Left renal pelvis (tissue), 4 donors: Measurements from ENCODE around the gene AAK1. TPM values are rescaled to one million over a fixed set of nuclear protein-coding genes. Genes with fewer than 3 reads are reported as not detected.
A peak's percentile ranks its signal among the peaks of the same experiment; 100 is the strongest.

Experiments
- DNase-seq, 4 donors: peaks; one replicate each; pipeline ENCODE4 v3.0.0-alpha.2; 2013; ENCODE audit warnings: low read depth in 4 of 4, low spot score in 3 of 4
- polyA plus RNA-seq, 4 donors: library from polyadenylated mRNA; unstranded; fragments of 120-200 nt; gene quantifications; one replicate each; pipeline ENCODE4 v1.2.1, GENCODE V29; 2013; ENCODE audit not compliant: insufficient read length in 4 of 4

AAK1 gene
- polyA plus RNA-seq, 4 donors: 17.5 to 25.5 (median 23.5) TPM

GRCh38 chr2:69547984-69548715 lies 95.4 kb downstream of the AAK1 start:
- DNase-seq: no peak

DNA sequence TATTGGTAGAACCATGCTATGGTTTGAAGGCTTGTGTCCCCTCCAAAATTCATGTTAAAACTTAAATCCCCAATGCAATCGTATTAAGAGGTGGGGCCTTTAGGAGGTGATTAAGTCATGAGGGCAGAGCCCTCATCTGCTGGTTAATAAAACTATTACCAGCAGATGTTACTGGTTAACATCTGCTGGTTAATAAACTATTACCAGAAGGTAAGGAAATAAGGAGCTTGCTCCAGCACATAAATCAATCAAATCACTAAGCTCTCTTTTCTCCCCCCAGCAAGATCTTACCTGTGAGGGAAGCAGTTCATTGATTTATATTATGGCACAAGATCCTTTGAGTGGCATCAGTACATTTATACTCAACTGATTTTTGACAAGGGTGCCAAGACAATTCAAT lies 96.9 kb downstream of the AAK1 start:
- no peak for DNase-seq

GRCh38 chr2:69545477-69545932 lies 98.0 kb downstream of the AAK1 start:
- DNase-seq: no peak

DNA sequence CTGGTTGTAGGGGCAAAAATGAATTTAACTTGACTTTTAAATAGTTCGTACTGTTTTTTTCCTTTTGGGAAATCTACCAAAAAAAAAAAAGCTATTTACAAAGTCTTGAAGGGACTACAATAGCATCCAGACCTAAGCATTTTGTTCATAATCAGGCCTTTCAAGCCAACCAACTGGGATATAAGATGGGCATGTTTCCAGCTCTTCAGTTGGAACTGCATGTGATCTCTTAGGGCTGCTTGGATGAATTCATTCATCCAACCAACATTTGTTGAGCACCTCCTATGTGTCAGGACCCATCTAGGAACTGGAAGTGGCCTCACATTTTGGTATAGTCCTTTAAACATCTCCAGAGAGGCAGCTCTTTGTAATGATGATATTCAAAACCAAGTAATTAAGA lies 98.6 kb downstream of the AAK1 start:
- no peak for DNase-seq

DNA sequence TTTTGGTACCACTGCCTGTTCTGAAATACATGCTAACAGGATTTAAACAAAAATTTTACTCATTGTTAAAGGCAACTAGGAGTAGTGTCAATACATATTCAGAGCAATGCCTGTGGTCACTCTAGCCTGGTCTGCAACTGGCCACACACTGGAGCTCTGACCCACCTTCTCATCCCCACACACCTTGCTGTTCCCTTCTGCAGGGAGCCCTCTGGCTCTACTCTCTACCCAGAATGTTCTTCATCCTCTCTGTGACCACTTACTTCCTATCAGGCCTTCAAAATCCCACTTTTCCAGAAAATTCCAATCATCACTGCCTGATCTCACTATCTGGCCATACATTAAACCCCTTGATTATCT lies 104.0 kb downstream of the AAK1 start:
- DNase-seq: no peak

DNA sequence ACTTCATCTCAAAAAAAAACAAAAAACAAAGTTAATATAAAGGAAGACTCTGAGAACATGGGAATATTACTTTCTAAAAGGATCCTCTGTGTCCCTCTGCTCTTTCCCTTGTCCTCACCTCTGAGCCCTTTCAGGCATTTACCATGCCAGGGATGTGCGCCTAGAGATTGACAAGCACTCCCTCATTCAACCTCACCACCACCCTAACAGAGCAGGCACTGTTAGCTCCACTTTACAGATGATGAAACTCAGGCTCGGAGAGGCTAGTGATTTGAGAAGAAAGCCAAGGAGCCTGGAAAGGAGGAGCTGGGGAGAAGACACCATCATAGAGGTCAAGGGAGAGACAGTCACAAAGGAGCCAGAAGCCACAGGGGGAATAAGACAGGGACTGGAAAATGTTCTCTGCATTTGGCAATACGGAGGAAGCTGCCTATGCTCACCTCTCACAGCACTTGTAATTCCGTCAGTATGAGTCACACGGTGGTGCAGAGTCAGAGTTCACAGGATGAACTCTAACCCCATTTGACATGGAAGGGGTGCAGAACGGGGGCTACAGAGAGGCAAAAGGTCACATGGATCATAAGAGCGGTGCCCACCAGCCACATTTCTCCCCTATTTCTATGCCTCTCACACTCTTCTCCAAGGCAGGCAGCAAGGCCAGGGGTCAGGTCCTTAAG lies 104.5 kb downstream of the AAK1 start:
- DNase-seq: no peak

GRCh38 chr2:69538249-69538648 lies 105.3 kb downstream of the AAK1 start:
- no peak for DNase-seq

- DNase-seq: no peak
Measured at GRCh38 chr2:69535817-69536241, 107.7 kb downstream of the AAK1 start.

- DNase-seq: no peak
Measured at GRCh38 chr2:69531186-69531585, 112.4 kb downstream of the AAK1 start.

DNA sequence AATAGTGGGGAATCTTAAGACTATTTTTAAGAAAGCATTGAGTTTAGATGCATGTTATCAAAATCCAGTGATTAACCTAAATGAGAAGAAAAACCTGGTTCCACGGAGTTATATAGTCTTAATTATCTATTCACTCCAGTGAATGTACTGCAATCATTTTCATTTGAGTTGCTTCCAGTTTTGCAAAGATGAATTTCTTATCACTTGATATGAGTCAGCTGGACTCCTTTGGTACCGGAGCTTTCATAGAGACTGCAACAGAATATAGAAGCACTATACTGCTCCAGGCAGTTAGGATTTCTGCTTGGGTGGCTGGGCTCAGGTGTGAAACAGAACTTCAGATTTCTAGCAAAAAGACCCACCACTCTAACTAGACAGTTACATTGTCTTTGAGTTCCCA lies 114.1 kb downstream of the AAK1 start:
- DNase-seq: no peak

DNA sequence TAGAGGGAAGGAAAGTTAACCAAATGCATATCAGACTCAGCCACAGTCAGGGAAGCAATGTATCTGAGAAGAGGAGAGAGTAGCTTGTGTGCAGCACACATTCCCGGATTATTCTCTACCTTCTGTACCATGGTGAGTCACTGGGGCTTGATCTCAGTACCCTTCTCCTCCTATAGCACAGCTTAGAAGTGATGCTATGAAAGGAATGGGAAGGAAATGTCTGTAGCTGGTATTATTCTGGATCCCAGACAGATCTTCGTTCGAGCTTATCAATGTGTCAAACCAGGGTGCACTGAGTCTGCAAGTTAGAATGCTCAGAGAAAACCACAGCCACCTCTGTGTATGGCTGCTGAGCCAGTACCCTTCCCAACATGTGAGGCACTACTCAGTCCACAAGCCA lies 118.3 kb downstream of the AAK1 start:
- DNase-seq: no peak

DNA sequence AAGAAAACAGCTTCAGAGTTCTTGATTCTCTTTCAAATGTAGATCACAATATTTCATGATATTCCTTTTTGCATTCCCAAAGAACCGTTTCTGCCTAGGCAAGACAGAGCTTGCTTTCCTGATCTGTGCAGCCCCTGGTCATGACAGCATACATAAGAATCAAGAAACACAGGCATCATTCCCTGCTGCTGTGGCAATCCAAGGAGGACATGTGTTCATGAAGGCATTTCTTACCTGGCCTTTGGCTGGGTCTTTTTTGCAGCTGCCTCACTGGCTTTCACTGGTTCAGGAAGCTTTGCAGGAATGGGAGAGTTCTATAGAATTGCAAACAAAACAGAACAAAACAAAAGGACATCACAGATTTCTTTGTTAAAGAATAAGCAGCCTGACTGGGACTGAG lies 118.7 kb downstream of the AAK1 start:
- DNase-seq: no peak

DNA sequence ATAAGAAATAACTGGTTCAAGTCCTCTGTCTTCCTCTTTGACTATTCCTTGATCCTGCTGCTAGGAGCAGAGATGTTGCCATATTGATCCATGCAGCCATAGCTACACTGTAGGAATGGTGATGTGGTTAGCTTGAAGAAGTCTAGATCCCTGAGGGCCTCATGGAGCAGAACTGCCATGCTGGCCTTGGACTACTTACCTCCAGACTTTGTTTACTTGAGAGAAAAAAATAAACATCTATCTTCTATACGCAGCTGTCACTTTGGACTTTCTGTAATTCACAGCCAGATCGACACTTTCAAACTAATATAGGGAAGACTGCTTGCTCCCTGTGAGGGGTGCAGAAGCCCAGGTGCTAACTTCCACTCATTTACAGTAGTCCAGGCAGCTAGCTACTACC lies 121.8 kb downstream of the AAK1 start:
- no peak for DNase-seq

DNA sequence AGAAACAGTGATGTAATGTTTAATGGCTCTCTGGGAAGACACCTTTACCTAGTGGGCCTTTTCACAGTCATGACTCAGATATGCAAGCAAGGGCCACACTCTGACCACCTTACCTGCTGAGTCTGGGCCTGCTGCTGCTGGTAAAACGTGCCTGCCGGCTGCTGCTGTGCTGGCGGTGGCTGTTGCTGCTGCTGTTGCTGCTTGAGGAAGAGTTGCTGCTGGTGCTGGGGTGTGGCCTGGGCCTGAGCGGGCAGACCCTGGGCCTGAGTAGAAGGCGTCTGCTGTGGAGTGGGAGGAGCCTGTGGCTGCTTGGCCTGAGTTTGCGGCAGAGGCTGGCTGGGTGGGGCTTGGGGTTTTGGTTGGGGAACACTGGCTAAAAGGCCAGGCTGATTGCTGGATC lies 124.7 kb downstream of the AAK1 start:
- DNase-seq: no peak

- DNase-seq: no peak
Measured at GRCh38 chr2:69517410-69517809, 126.1 kb downstream of the AAK1 start.

- no peak for DNase-seq
Measured at GRCh38 chr2:69514819-69515218, 128.7 kb downstream of the AAK1 start.

DNA sequence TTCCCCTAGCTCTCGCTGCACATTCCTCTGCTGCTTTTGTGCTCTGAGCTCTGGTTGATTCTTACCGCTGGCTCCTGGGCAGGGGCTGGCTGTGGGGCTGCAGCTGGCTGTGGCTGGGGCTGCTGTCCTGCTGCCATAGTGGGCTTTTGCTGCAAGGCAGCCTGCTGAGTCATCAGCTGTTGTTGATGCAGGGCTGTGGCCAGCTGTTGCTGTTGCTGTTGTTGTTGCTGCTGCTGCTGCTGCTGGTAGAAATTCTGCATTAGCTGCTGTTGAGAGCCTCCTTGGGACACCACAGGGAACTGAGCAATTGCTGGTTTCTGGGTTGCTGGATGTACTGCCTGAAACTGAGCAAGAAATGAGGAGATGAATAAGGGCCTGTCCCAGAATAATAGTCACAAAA lies 129.1 kb downstream of the AAK1 start:
- DNase-seq: peak in 2 of 4 donors; percentile 16 to 23

DNA sequence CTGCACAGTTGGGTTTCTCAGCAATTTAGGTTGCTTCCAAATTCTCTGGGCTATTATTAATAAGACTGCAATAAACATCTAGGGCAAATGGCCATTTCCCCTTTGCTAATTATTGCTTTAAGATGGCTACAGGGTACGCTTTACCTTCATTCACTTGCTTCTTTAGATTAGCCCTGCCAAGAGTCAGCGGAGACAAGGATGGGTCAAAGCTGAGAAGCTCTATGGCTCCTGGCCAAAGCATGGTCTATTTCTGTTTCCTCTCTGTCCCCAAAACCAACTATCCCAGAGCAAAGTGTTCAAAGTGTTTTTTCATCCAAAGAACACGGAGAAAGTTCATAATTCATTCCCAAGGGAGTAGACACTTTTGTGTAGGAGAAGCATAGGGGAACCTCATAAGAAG lies 131.1 kb downstream of the AAK1 start:
- DNase-seq: no peak

DNA sequence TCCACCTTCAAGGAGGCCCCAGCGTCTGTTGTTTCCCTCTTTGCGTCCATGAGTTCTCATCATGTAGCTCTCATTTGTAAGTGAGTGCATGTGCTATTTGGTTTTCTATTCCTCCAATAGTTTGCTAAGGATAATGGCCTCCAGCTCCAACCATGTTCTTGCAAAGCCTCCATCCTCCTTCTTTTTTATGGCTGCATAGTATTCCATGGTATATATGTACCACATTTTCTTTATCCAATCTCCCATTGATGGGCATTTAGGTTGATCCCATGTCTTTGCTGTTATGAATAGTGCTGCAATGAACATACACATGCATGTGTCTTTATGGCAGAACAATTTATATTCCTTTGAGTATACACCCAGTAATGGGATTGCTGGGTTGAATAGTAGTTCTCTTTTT lies 133.3 kb downstream of the AAK1 start:
- no peak for DNase-seq

DNA sequence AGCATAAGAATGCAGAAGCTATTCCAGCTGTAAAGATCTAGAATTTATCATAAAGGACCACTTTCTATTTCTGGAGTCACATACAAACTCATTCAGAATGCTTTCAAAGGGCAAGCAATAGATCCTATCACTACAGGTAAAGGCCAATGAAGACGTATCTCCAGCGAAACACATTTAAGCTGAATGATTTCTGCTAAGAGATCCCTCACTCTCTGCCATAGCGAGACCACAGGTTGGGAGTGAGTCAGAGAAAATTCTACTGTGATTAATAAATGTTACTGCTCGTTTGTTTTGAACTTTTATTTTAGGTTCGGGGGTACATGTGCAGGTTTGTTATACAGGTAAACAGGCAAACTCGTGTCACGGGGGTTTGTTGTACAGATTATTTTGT lies 133.8 kb downstream of the AAK1 start:
- DNase-seq: no peak

- DNase-seq: no peak
Measured at GRCh38 chr2:69509011-69509749, 134.4 kb downstream of the AAK1 start.

GRCh38 chr2:69505710-69506109 lies 137.8 kb downstream of the AAK1 start:
- no peak for DNase-seq
